NCI-H2081 treated with DMSO at 0.1 percent for 48 hours (cell line): ENCODE data around the gene DNAAF5.

Experiments
- DNase-seq: peaks from one replicate; lab custom pipeline; 2025; lab: John Stamatoyannopoulos, UW

DNAAF5 gene

GRCh38 chr7:768881-769504, 42.5 kb downstream of the DNAAF5 start:
- no peak for DNase-seq

- no peak for DNase-seq
These were observed 43.8 kb downstream of the DNAAF5 start for GRCh38 chr7:770336-770735.

GRCh38 chr7:770741-771166, 44.3 kb downstream of the DNAAF5 start:
- DNase-seq, result no peak

DNA sequence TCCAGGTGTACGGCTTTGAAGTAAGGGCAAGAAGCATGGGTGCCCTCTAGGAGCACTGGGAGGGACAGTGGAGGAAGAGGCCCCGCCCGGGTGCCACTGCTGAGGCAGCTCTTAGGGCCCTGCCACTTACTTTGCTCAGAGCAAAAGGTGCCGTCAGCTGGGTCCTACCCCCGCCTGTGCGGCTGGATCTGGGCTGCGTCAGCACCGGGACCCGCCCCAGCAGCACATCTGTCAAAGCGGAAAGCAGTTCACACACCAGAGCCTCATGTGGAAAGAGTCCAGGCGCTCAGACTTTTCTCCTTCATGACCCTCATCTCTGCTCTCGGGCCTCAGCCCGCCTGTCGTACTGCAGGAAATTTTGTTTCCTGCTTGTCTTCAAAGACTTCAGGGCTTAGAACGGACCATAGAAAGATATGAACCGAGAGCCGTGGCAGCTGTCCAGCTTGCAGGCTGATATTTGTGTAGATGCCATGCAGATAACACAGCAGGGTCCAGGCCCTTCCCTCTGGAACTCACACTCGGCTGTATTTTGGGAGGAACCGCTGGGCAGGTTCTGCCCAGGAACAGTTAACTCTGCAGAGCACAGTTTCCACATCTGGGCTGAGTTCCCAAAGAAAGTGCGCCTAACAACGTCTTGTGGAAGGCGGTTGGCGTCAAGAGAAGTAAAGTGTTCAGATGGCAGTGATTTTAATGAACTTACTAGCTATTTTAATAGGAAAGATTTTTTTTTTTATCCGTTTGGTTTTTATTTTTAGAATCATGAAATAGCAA, 44.9 kb downstream of the DNAAF5 start:
- no peak for DNase-seq

DNA sequence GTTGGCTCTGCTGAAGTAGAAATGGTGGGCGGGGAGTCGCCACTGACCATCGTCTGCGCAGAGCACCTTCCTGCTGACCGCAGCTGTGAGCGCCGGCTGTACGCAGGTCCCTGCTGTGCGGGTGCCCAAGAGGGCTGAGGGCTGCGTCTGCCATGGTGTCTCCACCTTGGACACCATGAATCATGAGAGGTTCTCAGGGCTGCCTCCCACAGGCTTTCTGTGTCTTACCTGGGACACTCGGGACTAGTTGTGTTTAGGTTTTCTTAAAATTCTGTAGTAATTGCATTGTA, 45.5 kb downstream of the DNAAF5 start:
- no peak for DNase-seq

DNA sequence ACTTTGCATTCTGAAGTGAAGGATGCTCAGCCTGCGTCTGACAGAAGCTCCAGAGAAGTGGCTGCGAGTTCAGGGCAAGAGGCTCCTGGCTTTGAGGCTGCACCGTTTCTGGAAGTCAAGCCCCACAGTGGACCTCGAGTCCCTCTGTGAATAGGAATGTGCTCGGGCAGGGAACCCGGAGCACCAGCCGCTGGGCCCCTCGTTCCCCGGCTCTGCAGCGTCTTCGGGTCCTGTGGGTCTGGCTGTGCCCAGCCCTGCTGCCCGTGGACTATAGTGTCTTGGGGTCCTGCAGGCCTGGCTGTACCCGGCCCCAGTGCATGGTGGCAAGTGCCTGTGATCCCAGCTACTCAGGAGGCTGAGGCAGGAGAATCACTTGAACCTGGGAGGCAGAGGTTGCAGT, 45.9 kb downstream of the DNAAF5 start:
- no peak for DNase-seq

- DNase-seq, result no peak
These were observed 46.5 kb downstream of the DNAAF5 start for GRCh38 chr7:772861-773621.

- no peak for DNase-seq
These were observed 47.1 kb downstream of the DNAAF5 start for GRCh38 chr7:773622-773915.

GRCh38 chr7:774161-775109, 47.9 kb downstream of the DNAAF5 start:
- no peak for DNase-seq

GRCh38 chr7:776381-776780, 49.9 kb downstream of the DNAAF5 start:
- no peak for DNase-seq

DNA sequence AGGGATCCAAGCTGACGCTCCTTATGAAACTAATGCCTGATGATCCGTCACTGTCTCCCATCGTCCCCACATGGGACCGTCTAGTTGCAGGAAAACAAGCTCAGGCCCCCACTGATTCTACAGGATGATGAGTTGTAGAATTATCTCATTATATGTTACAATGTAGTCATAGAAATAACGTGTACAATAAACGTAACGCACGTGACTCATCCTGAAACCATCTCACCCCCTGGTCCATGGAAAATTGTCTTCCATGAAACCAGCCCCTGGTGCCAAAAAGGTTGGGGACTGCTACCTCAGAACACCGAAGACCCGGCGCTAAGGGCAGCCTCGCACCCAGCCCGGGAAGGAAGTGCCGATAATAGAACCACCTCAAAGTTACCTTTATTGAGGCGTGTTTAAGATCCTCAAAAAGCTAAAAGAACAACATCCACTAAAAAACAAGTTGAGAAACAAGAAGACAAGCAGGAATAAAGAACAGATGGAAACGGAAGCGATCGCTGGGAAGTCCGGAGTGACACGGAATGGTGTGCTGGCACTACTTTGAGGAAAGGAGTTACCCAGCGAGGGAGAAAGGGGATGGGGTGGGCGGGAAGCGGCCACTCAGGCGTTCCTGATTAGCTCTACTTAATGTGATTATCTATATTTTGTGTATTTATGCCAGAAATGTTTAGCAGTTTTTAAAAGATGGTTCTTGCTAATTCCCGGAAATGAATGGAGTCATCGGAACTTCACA, 50.7 kb downstream of the DNAAF5 start:
- no peak for DNase-seq

- DNase-seq, result no peak
These were observed 51.2 kb downstream of the DNAAF5 start for GRCh38 chr7:777728-778078.

DNA sequence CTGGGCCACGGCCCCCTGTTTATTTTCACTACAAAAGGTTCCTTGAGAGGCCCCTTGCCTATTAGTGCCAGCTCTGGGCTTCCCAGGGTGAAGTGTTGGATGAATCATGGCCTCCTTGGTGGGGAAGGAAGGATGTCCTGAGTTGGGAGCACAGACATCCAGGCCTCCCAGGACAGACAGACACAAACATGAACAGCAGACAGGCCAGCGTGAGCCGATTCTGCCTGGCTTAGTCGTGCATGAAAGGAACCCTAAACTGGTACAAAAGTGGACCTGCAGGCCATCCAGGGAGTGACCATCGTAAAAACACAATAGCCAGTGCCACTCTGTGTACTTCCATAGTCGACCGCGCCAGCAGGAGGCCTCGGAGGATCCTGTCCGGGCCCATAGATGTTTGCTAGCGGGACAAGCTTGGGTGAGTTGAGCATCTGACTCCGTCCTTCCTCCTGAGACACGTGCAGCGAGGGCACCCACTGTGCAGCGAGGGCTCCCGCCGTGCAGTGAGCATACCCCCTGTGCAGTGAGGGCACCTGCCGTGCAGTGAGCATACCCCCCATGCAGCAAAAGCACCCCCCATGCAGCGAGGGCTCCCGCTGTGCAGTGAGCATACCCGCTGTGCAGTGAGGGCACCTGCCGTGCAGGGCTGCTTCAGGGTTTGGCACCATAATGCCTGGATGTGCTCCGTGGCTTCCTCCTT, 51.9 kb downstream of the DNAAF5 start:
- no peak for DNase-seq

- peak; percentile 40 for DNase-seq
These were observed 52.5 kb downstream of the DNAAF5 start for GRCh38 chr7:778968-779451.

GRCh38 chr7:779480-779879, 53.0 kb downstream of the DNAAF5 start:
- DNase-seq, result no peak

- no peak for DNase-seq
These were observed 53.6 kb downstream of the DNAAF5 start for GRCh38 chr7:780081-780480.

DNA sequence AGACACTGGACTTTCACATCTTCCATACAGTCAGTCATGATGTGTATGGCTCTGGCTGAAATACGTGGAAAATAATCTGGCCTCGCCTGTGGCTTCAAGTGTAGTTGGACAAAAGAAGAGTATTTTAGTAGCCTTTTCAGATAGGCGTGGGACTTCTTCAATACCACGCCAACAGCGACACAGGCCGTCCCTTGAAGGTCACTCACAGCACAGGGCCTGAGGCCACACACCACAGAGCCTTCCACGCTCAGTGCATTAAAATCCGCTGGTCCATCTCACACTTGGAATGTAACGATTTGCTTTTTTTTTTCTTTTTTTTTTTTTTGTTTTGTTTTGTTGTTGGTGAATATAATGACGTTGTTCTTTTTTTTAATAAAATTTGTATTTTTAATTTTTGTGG, 54.0 kb downstream of the DNAAF5 start:
- no peak for DNase-seq

DNA sequence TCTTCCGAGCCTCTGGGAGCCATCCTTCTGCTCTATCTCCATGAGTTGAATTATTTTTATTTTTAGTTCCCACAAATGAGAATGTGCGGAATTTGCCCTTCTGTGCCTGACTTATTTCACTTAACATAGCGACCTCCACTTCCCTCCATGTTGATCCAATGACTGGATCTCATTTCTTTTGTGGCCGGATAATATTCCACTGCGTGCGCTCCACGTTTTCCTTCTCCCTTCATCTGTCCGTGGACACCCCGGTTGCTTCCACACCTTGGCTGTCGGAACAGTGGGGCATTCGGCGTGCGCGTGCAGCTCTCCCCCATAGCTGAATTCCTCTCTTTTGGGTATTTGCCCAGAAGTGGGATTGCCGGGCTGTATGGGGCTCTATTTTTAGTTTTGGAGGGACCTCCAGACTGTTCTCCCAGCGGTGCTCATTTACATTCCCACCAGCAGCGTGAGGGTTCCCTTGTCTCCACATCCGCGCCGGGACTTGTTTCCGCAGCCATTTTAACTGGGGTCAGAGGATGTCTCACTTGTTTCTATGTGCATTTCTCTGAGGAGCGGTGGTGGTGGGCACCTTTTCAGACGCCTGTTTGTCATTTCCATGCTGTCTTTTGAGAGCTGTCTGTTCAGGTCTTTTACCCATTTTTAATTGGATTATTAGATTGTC, 54.8 kb downstream of the DNAAF5 start:
- no peak for DNase-seq

DNA sequence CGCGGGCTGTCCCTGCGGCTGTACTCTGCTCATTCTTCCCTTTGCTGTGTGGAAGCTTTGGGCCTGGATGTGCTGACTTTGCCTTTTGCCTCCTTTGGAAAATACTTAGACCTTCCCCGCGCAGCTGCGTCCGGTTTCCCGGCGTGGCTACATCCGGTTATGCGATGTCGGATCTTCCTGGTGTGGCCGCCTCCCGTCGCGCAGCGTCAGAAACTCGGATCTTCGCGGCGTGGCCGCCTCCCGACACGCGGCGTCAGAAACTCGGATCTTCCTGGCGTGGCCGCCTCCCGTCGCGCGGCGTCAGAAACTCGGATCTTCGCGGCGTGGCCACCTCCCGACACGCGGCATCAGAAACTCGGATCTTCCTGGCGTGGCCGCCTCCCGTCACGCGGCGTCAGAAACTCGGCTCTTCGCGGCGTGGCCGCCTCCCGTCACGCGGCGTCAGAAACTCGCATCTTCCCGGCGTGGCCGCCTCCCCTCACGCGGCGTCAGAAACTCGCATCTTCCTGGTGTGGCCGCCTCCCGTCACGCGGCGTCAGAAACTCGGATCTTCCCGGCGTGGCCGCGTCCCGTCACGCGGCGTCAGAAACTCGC, 55.5 kb downstream of the DNAAF5 start:
- DNase-seq, result no peak
